NCI-H2196 (cell line): ENCODE measurements around the gene UBE2G1.
"Not testable (repeated sequence)": the region's sequence is repeated elsewhere in the genome, so short reads cannot be mapped to it uniquely, and the experiment has no call there.

Source experiments
- DNase-seq: peaks from one replicate; lab custom pipeline; 2025; ENCODE audit not compliant: unreplicated experiment; lab: John Stamatoyannopoulos, UW

The UBE2G1 gene

GRCh38 chr17:4307179-4307930 lies 59.1 kb downstream of the UBE2G1 start:
- no peak for DNase-seq

- DNase-seq = no peak
These were observed 61.3 kb downstream of the UBE2G1 start for GRCh38 chr17:4305224-4305623.

GRCh38 chr17:4304417-4305027 lies 62.0 kb downstream of the UBE2G1 start:
- peak; percentile 38 for DNase-seq

- no peak for DNase-seq
These were observed 65.4 kb downstream of the UBE2G1 start for GRCh38 chr17:4301066-4301465.

- DNase-seq = no peak
These were observed 69.1 kb downstream of the UBE2G1 start for GRCh38 chr17:4297351-4297750.

DNA sequence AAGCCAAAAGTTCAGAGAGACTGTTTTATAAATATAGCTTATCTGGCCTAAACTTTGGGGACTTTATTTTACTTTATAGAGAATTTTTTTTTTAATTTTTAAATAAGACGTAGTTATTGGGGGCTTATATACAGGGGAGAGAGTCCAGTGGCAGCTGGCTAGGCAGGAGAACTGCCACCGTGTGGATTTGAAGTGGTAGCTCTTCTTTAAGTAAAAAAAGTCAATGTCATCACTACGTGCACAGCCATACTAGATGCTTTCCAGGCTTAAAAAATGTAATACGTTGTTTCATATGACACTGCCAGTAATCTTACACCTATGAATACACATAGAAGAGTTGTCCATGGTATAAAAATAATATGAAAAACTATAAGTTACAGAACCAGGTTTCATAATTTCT lies 70.8 kb downstream of the UBE2G1 start:
- DNase-seq = no peak

GRCh38 chr17:4293572-4293971 lies 72.9 kb downstream of the UBE2G1 start:
- DNase-seq = no peak

- DNase-seq = no peak
These were observed 78.8 kb downstream of the UBE2G1 start for GRCh38 chr17:4287710-4288109.

GRCh38 chr17:4276514-4276913 lies 90.0 kb downstream of the UBE2G1 start:
- no peak for DNase-seq

DNA sequence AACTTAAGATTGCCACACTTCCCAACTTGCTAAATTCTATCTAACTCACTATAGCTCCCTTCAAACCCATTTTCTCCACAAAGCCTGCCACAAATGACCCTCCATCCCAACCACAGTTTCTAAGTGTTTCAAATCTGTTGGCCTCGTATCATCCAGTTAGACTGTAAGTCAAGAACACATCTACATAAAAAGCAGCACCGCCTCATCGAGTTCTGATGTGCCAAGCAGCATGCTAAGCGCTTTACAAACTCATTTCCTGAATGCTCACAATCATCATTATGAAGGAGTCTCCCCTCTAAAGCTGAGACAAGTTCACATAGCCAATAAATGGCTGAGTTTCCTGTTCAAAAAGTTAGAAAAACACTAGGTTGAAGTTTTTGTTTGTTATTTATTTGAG lies 93.5 kb downstream of the UBE2G1 start:
- no peak for DNase-seq

DNA sequence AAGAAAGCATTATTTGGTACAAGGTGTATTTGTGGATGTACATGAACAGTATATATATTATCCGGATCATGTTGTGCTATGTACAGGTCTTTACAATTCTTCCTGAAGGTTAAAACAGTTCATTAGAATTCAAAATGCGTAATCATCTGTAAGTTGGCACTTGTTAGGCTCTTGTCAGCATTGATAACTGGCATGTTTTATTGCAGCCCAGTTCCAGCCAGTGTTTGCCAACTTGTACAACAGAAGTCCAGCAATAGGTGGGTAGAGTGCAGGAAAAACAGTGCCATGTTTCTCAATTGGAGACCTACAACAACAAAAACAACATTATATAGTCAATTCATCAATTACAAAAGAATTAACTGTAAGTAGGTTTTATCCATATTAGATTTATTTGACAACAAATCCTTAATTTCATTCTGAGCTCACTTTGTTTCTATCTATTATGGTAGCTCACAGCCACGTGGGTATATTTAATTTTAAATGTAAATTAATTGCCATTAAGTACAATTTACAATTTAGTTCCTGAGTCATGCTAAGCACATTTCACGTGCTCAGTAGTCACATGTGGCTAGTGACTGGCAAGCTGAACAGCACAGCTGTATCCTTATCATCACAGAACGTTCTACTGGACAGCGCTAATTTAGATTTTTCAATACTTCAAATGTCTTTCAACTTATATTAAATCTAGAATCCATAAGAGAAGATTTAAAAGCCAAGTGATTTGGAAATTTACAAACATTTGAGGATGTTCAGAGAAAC lies 94.1 kb downstream of the UBE2G1 start:
- no peak for DNase-seq

DNA sequence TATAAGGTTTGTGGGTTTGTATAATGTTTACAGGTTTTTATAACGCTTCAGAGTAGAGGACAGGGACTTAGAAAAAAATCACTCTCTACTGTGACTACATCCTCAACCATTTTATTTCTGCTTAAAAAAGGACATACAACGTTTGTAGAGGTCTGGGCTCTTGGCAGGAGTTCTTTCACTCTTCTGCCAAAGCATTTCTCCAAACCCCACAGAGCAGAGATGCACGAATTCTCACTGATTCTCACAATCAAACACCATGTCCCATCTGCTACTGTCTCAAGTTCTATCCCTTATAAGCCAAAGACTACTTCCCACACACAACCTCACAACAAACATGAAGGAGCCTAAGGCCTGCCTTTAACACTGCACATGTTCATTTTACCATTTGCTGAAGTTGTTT lies 95.7 kb downstream of the UBE2G1 start:
- no peak for DNase-seq

- DNase-seq = no peak
These were observed 96.6 kb downstream of the UBE2G1 start for GRCh38 chr17:4269915-4270314.

DNA sequence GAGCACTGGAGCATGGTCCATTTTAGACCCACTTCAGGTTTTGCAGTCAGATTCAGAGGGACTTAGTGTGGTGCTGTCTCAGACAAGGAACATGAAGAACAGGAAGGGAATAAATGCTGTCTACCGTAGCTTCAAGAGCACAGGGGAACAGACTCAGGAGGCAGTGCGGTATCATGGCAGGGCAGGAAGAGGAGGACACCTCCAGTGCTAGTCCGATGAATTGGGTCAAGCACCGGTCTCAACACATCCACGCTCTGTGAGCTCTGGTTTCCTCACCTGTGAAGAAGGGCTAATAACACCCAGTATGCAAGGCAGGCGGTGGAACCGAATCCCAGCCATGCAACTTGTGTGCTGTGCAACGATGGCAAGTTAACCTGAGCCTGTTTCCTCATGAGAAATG lies 99.1 kb downstream of the UBE2G1 start:
- DNase-seq = no peak

DNA sequence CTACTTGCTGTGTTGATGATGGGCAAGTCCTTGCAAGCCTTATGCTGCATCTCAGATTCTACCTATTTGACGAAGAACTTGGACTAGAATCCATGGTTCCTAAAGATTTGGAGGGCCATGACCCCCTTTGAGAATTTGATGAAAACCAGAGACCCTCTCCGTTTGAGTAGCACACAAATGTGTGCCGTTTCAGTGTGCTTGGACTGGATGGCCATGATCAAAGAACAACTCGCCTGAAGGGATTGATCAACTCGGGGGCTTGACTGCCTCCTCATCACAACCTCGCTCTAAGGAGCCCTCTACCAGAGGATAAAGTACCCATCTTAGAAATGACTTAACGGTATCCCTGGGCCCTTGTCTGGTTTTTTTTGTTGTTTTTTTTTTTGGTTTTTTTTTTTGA lies 99.9 kb downstream of the UBE2G1 start:
- DNase-seq = no peak

- peak; percentile 81 for DNase-seq
These were observed 102.9 kb downstream of the UBE2G1 start, which contains the start of gene ANKFY1 for GRCh38 chr17:4263282-4264215. Gene ANKFY1 (minus strand): TSS chr17:4263979. CDS start chr17:4263941, 38 bp downstream.

GRCh38 chr17:4262703-4263102 lies 103.8 kb downstream of the UBE2G1 start:
- DNase-seq = no peak

DNA sequence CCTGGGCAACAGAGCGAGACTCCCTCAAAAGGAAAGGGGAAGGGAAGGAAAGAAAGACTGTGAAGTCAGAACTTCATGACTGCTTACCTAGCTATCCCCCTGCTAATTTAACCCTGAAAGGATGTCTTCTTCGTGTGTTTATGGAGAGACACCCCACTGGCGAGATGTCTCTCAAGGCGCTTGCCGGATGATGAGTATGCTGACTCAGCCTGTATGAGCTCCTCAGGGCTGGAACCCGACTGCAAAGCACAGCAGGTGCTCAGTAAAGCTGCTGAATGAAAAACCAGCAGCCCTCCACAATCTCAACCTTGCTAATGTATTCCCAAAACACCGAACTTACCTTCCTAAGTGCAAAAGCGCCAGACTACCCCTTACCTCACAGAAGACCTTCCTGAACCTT lies 105.0 kb downstream of the UBE2G1 start:
- no peak for DNase-seq

DNA sequence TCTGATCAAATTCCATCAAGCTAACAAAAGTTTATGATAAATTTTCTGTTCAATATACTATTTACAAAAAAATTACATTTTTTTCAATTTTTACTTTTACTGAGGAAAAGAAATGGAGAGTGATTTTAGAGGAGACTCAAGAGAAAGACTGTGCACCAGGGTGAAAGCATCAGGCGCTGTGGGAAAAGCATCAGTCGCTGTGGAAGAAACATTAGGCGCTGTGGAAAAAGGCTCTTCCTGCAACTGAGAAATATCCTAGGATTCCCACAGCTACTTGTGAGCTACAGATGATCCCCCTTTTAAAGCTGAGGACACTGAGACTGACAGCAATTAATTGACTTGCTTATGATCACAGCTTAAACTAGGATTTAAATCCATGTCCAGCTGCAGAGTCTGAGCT lies 107.6 kb downstream of the UBE2G1 start:
- DNase-seq = no peak

GRCh38 chr17:4256952-4257351 lies 109.5 kb downstream of the UBE2G1 start:
- DNase-seq = no peak

DNA sequence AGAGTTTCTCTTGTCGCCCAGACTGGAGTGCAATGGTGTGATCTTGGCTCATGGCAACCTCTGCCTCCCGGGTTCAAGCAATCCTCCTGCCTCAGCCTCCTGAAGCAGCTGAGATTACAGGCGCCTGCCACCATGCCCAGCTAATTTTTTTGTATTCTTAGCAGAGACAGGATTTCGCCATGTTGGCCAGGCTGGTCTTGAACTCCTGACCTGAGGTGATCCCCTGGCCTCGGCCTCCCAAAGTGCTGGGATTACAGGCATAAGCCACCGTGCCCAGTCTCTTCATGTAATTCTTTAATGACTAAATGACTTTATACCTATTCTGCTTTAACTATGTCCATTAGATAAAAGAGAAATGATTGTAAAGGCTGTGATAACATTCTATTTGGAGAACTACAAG lies 111.2 kb downstream of the UBE2G1 start:
- not testable (repeated sequence) for DNase-seq
